Tibial artery (tissue), 4 donors: ENCODE measurements around the gene RIC1.

Experiments used
- DNase-seq, 2 donors: peaks; one replicate each; pipeline ENCODE4 v3.0.0-alpha.2; 2019
- H3K27ac ChIP-seq, 2 donors: fragments of 200-600 bp; sonication (generic) in 1 of 2; 1 replicate in 1 of 2; 2 replicates in 1 of 2; pipeline ENCODE4 v1.5.1; 2018 to 2019; ENCODE audit warnings: mild to moderate bottlenecking in 1 of 2
- H3K27me3 ChIP-seq, 2 donors: fragments of 200-600 bp; sonication (generic) in 1 of 2; one replicate each; pipeline versions ENCODE4 v1.5.1 to v1.6.0; 2016 to 2019
- H3K36me3 ChIP-seq, 3 donors: fragments of 200-600 bp; sonication (generic) in 2 of 3; one replicate each; pipeline ENCODE4 v1.5.1; 2016 to 2019; ENCODE audit warnings: mild to moderate bottlenecking in 2 of 3
- H3K4me1 ChIP-seq, 4 donors: fragments of 200-600 bp; sonication (generic) in 2 of 4; 1 replicate in 3 of 4; 2 replicates in 1 of 4; pipeline ENCODE4 v1.5.1; 2016 to 2019
- H3K4me3 ChIP-seq, 2 donors: fragments of 200-600 bp; sonication (generic) in 1 of 2; 1 replicate in 1 of 2; 2 replicates in 1 of 2; pipeline ENCODE4 v1.5.1; 2018 to 2019; ENCODE audit warnings: mild to moderate bottlenecking in 2 of 2
- H3K9me3 ChIP-seq, 3 donors: fragments of 200-600 bp; sonication (generic) in 1 of 3; one replicate each; pipeline ENCODE4 v1.5.1; 2016 to 2019
- intact Hi-C: fragments of 100-400 bp; cut with DNase I; formaldehyde crosslinking; loops from one replicate; pipeline ENCODE4 v1.15.0; 2023; ENCODE audit warnings: low total_unique reads
- TF ChIP-seq, protein P1 (sequence below), 2 experiments: fragments of 200-600 bp in 1 of 2; fragments of 450-650 bp in 1 of 2; IDR thresholded peaks; one replicate each; pipeline ENCODE4 v1.5.1; 2017 to 2019; ENCODE audit warnings: antibody characterized with exemption in 2 of 2, mild to moderate bottlenecking in 1 of 2, moderate library complexity in 1 of 2

Gene RIC1

DNA sequence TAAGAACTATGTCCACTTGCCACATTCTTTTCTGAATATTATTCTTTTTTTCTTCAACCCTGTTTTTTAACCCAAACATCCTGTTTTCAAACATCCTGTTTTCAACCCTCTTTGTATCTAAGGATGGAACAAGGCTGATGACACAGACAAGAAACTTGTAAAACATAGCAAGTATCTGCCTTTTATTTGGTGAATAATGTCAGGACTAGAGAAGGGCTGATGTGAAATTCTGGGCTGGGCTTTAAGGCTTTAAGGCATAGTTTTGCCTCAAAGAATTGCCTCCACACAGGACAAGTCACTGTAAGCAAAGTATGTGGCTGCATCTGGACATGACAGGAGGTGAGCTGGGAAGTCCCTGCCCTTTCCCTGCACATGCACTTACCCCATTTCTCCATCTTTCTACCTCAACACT, 42.5 kb upstream of the RIC1 start:
- H3K4me1 ChIP-seq = peaks cover 0 to 14% (median 4%) of the 10 kb centered on the region in 4 donors
- H3K27ac ChIP-seq = no peak overlapping the region
- TF ChIP-seq, protein P1, sequence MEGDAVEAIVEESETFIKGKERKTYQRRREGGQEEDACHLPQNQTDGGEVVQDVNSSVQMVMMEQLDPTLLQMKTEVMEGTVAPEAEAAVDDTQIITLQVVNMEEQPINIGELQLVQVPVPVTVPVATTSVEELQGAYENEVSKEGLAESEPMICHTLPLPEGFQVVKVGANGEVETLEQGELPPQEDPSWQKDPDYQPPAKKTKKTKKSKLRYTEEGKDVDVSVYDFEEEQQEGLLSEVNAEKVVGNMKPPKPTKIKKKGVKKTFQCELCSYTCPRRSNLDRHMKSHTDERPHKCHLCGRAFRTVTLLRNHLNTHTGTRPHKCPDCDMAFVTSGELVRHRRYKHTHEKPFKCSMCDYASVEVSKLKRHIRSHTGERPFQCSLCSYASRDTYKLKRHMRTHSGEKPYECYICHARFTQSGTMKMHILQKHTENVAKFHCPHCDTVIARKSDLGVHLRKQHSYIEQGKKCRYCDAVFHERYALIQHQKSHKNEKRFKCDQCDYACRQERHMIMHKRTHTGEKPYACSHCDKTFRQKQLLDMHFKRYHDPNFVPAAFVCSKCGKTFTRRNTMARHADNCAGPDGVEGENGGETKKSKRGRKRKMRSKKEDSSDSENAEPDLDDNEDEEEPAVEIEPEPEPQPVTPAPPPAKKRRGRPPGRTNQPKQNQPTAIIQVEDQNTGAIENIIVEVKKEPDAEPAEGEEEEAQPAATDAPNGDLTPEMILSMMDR (IDR thresholded peaks at IDR 0.05) = no peak
- H3K27me3 ChIP-seq = no peaks in the 10 kb centered on the region
- intact Hi-C loops = loop anchor here (10.0 kb wide), 1 partner anchor 842 kb away; the partner anchor contains the start of gene AK3
- H3K9me3 ChIP-seq = no peaks in the 10 kb centered on the region
- H3K4me3 ChIP-seq = no peak overlapping the region
- no peak for DNase-seq
- H3K36me3 ChIP-seq = no peaks in the 10 kb centered on the region

GRCh38 chr9:5587024-5587423, 41.9 kb upstream of the RIC1 start:
- TF ChIP-seq, protein P1 (IDR thresholded peaks at IDR 0.05) = no peak
- H3K4me3 ChIP-seq = no peak overlapping the region
- DNase-seq = no peak
- H3K36me3 ChIP-seq = no peaks in the 10 kb centered on the region
- intact Hi-C loops = loop anchor here (10.0 kb wide), 1 partner anchor 842 kb away; the partner anchor contains the start of gene AK3
- H3K27me3 ChIP-seq = no peaks in the 10 kb centered on the region
- peaks cover 0 to 14% (median 4%) of the 10 kb centered on the region in 4 donors for H3K4me1 ChIP-seq
- no peaks in the 10 kb centered on the region for H3K9me3 ChIP-seq
- no peak overlapping the region for H3K27ac ChIP-seq

- TF ChIP-seq, protein P1 (IDR thresholded peaks at IDR 0.05) = no peak
- Histone ChIP-seq H3K27me3 (no peaks in the 10 kb centered on the region), H3K4me3 (no peak overlapping the region), H3K4me1 (peaks cover 0 to 14% (median 0%) of the 10 kb centered on the region in 4 donors), H3K36me3 (no peaks in the 10 kb centered on the region), H3K9me3 (no peaks in the 10 kb centered on the region), H3K27ac (no peak overlapping the region)
- intact Hi-C loops = no loop called here
- DNase-seq = no peak
Measured at GRCh38 chr9:5592231-5592630, 36.7 kb upstream of the RIC1 start.

DNA sequence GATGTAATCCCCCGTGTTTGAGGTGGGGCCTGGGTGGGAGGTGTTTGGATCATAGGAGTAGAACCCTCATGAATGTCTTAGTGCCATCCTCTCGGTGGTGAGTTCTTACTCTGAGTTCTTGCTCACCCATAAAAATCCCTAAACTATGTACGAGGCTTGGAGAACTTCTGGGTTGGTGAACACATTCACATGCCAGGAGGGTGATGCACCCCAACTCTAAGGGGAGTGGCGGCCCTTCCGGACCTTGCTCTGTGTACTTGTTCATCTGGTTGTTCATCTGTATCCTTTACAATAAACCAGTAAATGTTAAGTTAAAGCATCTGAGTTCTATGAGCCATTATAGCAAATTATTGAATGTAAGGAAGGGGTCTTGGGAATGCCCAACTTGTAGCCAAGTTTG, 36.0 kb upstream of the RIC1 start:
- H3K27me3 ChIP-seq = no peaks in the 10 kb centered on the region
- intact Hi-C loops = no loop called here
- H3K9me3 ChIP-seq = no peaks in the 10 kb centered on the region
- DNase-seq = no peak
- H3K36me3 ChIP-seq = no peaks in the 10 kb centered on the region
- H3K4me3 ChIP-seq = no peak overlapping the region
- TF ChIP-seq, protein P1 (IDR thresholded peaks at IDR 0.05) = no peak
- H3K27ac ChIP-seq = no peak overlapping the region
- H3K4me1 ChIP-seq = peaks cover 0 to 14% (median 0%) of the 10 kb centered on the region in 4 donors

- TF ChIP-seq, protein P1 (IDR thresholded peaks at IDR 0.05) = no peak
- Histone ChIP-seq H3K27me3 (no peaks in the 10 kb centered on the region), H3K27ac (no peak overlapping the region), H3K36me3 (no peaks in the 10 kb centered on the region), H3K4me1 (peaks cover 0 to 14% (median 0%) of the 10 kb centered on the region in 4 donors), H3K4me3 (no peak overlapping the region), H3K9me3 (no peaks in the 10 kb centered on the region)
- no peak for DNase-seq
- intact Hi-C loops = no loop called here
Measured at GRCh38 chr9:5593904-5594303, 35.0 kb upstream of the RIC1 start.

DNA sequence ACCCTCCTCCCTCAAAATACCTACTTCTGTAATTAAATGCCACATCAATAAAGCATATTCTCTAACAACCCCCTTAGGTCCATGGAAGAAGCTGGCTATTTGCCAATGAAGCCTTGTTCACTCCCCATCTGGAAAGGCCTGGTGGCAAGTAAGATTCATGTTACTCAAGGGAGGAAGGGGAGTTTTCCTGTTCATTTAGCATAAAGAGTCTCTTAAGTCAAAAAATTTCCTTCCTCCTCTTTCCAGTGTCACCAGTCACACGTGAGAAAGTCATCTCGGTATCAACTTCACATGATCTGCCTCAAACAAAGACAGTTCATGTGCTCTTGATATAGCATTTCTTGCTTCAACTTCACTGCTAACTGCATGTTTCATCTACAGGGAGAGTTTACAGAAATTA, 32.7 kb upstream of the RIC1 start:
- Histone ChIP-seq H3K4me3 (no peak overlapping the region), H3K9me3 (no peaks in the 10 kb centered on the region), H3K27ac (no peak overlapping the region), H3K4me1 (peaks cover 0 to 10% (median 0%) of the 10 kb centered on the region in 4 donors), H3K36me3 (no peaks in the 10 kb centered on the region), H3K27me3 (no peaks in the 10 kb centered on the region)
- TF ChIP-seq, protein P1 (IDR thresholded peaks at IDR 0.05) = no peak
- intact Hi-C loops = no loop called here
- no peak for DNase-seq
